ENCODE measurements around the gene SLC6A2. TPM values are rescaled to one million over a fixed set of nuclear protein-coding genes. Genes with fewer than 3 reads are reported as not detected.

Gene SLC6A2
- total and polyA plus RNA-seq, 2 experiments from 2014 or later = 0.35 to 0.39 TPM

DNA sequence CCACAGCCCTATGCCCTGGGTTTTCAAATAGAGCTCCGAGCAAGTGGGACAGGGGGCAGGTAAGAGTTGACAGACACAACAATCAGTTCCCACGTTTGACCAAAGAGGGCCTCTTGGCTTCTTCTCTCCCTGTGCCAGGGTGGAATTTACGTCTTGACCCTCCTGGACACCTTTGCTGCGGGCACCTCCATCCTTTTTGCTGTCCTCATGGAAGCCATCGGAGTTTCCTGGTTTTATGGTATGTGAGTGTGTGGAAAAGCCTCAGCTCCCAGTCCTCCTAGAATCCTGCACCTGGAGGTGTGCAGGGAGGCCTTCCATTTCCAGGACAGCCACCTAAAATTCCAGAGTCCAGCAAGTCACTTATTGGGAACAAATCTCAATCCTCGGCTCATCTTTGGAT, 42.5 kb downstream of the SLC6A2 start (continued):
- TF ChIP-seq CREB1 (CRISPR knock-in tag; IDR thresholded peaks at IDR 0.05; ENCODE audit: low read depth) = no peak

DNA sequence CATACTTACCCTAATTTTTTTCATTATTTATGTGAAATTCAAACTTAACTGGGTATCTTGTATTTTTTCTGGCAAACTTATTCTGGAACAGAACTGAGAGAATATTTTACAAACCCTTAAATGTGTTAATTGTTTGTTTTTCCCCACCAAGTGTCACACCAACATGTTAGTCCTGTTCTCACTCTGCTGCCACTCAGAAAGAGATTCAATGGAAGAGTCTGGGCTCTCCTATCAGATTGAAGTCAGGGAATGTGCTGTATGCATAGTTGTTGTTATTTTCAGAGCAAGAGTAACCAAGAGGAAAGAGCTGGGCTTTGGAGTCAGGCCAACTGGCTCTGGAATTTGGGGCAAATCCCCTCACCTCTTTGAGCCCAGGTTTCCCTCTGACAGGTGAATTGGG, 43.2 kb downstream of the SLC6A2 start:
- Histone ChIP-seq H4K20me1 (replicated peaks; ENCODE audit: insufficient read depth) (no peaks in the 10 kb centered on the region), H2AFZ (no peak overlapping the region), H3K4me2 (no peak overlapping the region), H3K27me3 (ENCODE audit: insufficient read depth) (no peaks in the 10 kb centered on the region), H3K9me2 (ENCODE audit: insufficient read depth) (no peaks in the 10 kb centered on the region), H3K4me1 (ENCODE audit: insufficient read depth) (peaks cover 8% of the 10 kb centered on the region; the same call in 1 of the 2 replicates), H3F3A (replicated peaks; ENCODE audit: low read depth) (no peaks in the 10 kb centered on the region), H3K36me3 (ENCODE audit: insufficient read depth) (no peaks in the 10 kb centered on the region), H3K27ac (ENCODE audit: low read depth) (no peak overlapping the region), H3K79me2 (replicated peaks; ENCODE audit: insufficient read depth) (no peaks in the 10 kb centered on the region), H3K4me3 (no peak overlapping the region)
- no peaks in the 10 kb centered on the region; the same call in 2 of the 3 replicates for H3K36me3 Mint-ChIP-seq (ENCODE audit: low read depth)
- no peaks in the 10 kb centered on the region for H3K9me3 Mint-ChIP-seq
- TF ChIP-seq ZNF331 (CRISPR knock-in tag; IDR thresholded peaks at IDR 0.05; ENCODE audit: low read depth) = no peak
- TF ChIP-seq EZH2phosphoT487 (IDR thresholded peaks at IDR 0.05; ENCODE audit: unreplicated experiment) = no peak
- no peak for TF ChIP-seq JUNB (IDR thresholded peaks at IDR 0.05; ENCODE audit: unreplicated experiment)
- no peak for TF ChIP-seq CREB1 (CRISPR knock-in tag; IDR thresholded peaks at IDR 0.05; ENCODE audit: low read depth)
- TF ChIP-seq ZNF114 (CRISPR knock-in tag; IDR thresholded peaks at IDR 0.05) = no peak
- TF ChIP-seq, protein P1, sequence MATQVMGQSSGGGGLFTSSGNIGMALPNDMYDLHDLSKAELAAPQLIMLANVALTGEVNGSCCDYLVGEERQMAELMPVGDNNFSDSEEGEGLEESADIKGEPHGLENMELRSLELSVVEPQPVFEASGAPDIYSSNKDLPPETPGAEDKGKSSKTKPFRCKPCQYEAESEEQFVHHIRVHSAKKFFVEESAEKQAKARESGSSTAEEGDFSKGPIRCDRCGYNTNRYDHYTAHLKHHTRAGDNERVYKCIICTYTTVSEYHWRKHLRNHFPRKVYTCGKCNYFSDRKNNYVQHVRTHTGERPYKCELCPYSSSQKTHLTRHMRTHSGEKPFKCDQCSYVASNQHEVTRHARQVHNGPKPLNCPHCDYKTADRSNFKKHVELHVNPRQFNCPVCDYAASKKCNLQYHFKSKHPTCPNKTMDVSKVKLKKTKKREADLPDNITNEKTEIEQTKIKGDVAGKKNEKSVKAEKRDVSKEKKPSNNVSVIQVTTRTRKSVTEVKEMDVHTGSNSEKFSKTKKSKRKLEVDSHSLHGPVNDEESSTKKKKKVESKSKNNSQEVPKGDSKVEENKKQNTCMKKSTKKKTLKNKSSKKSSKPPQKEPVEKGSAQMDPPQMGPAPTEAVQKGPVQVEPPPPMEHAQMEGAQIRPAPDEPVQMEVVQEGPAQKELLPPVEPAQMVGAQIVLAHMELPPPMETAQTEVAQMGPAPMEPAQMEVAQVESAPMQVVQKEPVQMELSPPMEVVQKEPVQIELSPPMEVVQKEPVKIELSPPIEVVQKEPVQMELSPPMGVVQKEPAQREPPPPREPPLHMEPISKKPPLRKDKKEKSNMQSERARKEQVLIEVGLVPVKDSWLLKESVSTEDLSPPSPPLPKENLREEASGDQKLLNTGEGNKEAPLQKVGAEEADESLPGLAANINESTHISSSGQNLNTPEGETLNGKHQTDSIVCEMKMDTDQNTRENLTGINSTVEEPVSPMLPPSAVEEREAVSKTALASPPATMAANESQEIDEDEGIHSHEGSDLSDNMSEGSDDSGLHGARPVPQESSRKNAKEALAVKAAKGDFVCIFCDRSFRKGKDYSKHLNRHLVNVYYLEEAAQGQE (IDR thresholded peaks at IDR 0.05; ENCODE audit: unreplicated experiment) = no peak
- no peak for TF ChIP-seq POLR2AphosphoS5 (IDR thresholded peaks at IDR 0.05; ENCODE audit: low read depth)
- TF ChIP-seq, protein P2, sequence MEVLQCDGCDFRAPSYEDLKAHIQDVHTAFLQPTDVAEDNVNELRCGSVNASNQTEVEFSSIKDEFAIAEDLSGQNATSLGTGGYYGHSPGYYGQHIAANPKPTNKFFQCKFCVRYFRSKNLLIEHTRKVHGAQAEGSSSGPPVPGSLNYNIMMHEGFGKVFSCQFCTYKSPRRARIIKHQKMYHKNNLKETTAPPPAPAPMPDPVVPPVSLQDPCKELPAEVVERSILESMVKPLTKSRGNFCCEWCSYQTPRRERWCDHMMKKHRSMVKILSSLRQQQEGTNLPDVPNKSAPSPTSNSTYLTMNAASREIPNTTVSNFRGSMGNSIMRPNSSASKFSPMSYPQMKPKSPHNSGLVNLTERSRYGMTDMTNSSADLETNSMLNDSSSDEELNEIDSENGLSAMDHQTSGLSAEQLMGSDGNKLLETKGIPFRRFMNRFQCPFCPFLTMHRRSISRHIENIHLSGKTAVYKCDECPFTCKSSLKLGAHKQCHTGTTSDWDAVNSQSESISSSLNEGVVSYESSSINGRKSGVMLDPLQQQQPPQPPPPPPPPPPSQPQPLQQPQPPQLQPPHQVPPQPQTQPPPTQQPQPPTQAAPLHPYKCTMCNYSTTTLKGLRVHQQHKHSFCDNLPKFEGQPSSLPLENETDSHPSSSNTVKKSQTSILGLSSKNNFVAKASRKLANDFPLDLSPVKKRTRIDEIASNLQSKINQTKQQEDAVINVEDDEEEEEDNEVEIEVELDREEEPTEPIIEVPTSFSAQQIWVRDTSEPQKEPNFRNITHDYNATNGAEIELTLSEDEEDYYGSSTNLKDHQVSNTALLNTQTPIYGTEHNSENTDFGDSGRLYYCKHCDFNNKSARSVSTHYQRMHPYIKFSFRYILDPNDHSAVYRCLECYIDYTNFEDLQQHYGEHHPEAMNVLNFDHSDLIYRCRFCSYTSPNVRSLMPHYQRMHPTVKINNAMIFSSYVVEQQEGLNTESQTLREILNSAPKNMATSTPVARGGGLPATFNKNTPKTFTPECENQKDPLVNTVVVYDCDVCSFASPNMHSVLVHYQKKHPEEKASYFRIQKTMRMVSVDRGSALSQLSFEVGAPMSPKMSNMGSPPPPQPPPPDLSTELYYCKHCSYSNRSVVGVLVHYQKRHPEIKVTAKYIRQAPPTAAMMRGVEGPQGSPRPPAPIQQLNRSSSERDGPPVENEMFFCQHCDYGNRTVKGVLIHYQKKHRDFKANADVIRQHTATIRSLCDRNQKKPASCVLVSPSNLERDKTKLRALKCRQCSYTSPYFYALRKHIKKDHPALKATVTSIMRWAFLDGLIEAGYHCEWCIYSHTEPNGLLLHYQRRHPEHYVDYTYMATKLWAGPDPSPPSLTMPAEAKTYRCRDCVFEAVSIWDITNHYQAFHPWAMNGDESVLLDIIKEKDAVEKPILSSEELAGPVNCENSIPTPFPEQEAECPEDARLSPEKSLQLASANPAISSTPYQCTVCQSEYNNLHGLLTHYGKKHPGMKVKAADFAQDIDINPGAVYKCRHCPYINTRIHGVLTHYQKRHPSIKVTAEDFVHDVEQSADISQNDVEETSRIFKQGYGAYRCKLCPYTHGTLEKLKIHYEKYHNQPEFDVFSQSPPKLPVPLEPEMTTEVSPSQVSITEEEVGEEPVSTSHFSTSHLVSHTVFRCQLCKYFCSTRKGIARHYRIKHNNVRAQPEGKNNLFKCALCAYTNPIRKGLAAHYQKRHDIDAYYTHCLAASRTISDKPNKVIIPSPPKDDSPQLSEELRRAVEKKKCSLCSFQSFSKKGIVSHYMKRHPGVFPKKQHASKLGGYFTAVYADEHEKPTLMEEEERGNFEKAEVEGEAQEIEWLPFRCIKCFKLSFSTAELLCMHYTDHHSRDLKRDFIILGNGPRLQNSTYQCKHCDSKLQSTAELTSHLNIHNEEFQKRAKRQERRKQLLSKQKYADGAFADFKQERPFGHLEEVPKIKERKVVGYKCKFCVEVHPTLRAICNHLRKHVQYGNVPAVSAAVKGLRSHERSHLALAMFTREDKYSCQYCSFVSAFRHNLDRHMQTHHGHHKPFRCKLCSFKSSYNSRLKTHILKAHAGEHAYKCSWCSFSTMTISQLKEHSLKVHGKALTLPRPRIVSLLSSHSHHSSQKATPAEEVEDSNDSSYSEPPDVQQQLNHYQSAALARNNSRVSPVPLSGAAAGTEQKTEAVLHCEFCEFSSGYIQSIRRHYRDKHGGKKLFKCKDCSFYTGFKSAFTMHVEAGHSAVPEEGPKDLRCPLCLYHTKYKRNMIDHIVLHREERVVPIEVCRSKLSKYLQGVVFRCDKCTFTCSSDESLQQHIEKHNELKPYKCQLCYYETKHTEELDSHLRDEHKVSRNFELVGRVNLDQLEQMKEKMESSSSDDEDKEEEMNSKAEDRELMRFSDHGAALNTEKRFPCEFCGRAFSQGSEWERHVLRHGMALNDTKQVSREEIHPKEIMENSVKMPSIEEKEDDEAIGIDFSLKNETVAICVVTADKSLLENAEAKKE (CRISPR knock-in tag; IDR thresholded peaks at IDR 0.05) = no peak
- TF ChIP-seq NANOG (IDR thresholded peaks at IDR 0.05; ENCODE audit: borderline replicate concordance) = no peak
- TF ChIP-seq, protein P3, sequence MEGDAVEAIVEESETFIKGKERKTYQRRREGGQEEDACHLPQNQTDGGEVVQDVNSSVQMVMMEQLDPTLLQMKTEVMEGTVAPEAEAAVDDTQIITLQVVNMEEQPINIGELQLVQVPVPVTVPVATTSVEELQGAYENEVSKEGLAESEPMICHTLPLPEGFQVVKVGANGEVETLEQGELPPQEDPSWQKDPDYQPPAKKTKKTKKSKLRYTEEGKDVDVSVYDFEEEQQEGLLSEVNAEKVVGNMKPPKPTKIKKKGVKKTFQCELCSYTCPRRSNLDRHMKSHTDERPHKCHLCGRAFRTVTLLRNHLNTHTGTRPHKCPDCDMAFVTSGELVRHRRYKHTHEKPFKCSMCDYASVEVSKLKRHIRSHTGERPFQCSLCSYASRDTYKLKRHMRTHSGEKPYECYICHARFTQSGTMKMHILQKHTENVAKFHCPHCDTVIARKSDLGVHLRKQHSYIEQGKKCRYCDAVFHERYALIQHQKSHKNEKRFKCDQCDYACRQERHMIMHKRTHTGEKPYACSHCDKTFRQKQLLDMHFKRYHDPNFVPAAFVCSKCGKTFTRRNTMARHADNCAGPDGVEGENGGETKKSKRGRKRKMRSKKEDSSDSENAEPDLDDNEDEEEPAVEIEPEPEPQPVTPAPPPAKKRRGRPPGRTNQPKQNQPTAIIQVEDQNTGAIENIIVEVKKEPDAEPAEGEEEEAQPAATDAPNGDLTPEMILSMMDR (conservative IDR thresholded peaks at IDR 0.05; ENCODE audit: low read depth in 2 of 2) = no peak
- no peak for TF ChIP-seq EZH2 (IDR thresholded peaks at IDR 0.05; ENCODE audit: low read depth, unreplicated experiment)
- TF ChIP-seq STAT1 (IDR thresholded peaks at IDR 0.05; ENCODE audit: unreplicated experiment) = no peak
- TF ChIP-seq, protein P4, sequence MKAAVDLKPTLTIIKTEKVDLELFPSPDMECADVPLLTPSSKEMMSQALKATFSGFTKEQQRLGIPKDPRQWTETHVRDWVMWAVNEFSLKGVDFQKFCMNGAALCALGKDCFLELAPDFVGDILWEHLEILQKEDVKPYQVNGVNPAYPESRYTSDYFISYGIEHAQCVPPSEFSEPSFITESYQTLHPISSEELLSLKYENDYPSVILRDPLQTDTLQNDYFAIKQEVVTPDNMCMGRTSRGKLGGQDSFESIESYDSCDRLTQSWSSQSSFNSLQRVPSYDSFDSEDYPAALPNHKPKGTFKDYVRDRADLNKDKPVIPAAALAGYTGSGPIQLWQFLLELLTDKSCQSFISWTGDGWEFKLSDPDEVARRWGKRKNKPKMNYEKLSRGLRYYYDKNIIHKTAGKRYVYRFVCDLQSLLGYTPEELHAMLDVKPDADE (IDR thresholded peaks at IDR 0.05) = no peak
- DNase-seq (ENCODE audit: low spot score) (no peak), ATAC-seq (no peak)
- H3K27ac Mint-ChIP-seq = no peak overlapping the region
- peaks cover 10% of the 10 kb centered on the region; the same call in 2 of the 3 replicates for H3K4me1 Mint-ChIP-seq
- H3K4me3 Mint-ChIP-seq = no peak overlapping the region
- H3K27me3 Mint-ChIP-seq (ENCODE audit: insufficient read depth, low read depth, poor library complexity) = no peaks in the 10 kb centered on the region
